ENCODE results near the gene MME. TPM values are rescaled to one million over a fixed set of nuclear protein-coding genes. Genes with fewer than 3 reads are reported as not detected.

The MME gene
- total RNA-seq, 2 experiments from 2014 or later = 0.69 to 1.8 TPM

DNA sequence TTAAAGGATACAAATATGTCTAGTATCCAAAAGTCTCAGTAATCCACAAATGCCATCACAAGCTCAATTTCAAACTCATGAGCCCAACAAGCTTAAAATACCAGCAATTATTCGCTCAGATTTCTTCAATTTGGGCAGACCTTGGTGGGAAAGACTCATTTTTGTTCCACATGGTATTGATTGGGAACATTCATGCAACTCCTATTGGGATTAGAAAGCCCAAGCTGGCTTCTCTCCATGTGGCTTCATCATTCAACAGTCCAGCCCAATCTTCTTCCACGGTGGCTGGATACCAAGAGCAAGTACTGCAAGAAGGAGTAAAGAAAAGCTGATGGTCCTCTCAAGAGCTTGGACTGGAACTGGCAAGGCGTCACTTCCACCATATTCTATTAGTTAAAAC is 147.0 kb downstream of the MME start:
- POLR2A ChIA-PET = no interaction called here

GRCh38 chr3:155228676-155229075 is 148.6 kb downstream of the MME start:
- Histone ChIP-seq H3K4me1 (ENCODE audit: insufficient read depth, low read length) (no peaks in the 10 kb centered on the region), H3K27me3 (ENCODE audit: control insufficient read depth in 1 of 2, insufficient read depth in 2 of 2, low read length in 2 of 2) (no peaks in the 10 kb centered on the region), H3K4me3 (ENCODE audit: low read length) (no peak overlapping the region), H3K9me3 (ENCODE audit: control insufficient read depth in 1 of 2, insufficient read depth in 1 of 2, low read length in 2 of 2) (peaks cover 0 to 8% of the 10 kb centered on the region in 2 experiments), H3K36me3 (ENCODE audit: insufficient read depth, low read length) (no peaks in the 10 kb centered on the region), H3K27ac (ENCODE audit: low read depth in 1 of 2, low read length in 2 of 2) (no peak overlapping the region)
- Mint-ChIP-seq H3K4me1 (ENCODE audit: low read depth) (no peaks in the 10 kb centered on the region), H3K27me3 (no peaks in the 10 kb centered on the region), H3K9me3 (no peaks in the 10 kb centered on the region), H3K4me3 (no peak overlapping the region), H3K27ac (no peak overlapping the region), H3K36me3 (ENCODE audit: low read depth) (no peaks in the 10 kb centered on the region)
- ChIA-PET CTCF (no interaction called here), POLR2A (no interaction called here)
- DNase-seq (no peak), ATAC-seq (ENCODE audit: poor library complexity) (no peak)
- intact Hi-C loops (cut with DNase I, micrococcal nuclease) = no loop called here
- TF ChIP-seq, protein P1, sequence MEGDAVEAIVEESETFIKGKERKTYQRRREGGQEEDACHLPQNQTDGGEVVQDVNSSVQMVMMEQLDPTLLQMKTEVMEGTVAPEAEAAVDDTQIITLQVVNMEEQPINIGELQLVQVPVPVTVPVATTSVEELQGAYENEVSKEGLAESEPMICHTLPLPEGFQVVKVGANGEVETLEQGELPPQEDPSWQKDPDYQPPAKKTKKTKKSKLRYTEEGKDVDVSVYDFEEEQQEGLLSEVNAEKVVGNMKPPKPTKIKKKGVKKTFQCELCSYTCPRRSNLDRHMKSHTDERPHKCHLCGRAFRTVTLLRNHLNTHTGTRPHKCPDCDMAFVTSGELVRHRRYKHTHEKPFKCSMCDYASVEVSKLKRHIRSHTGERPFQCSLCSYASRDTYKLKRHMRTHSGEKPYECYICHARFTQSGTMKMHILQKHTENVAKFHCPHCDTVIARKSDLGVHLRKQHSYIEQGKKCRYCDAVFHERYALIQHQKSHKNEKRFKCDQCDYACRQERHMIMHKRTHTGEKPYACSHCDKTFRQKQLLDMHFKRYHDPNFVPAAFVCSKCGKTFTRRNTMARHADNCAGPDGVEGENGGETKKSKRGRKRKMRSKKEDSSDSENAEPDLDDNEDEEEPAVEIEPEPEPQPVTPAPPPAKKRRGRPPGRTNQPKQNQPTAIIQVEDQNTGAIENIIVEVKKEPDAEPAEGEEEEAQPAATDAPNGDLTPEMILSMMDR (IDR thresholded peaks at IDR 0.05) = no peak

More for the DNA sequence above, 147.0 kb downstream of the MME start:
- Mint-ChIP-seq H3K36me3 (ENCODE audit: low read depth) (no peaks in the 10 kb centered on the region), H3K27ac (no peak overlapping the region), H3K9me3 (no peaks in the 10 kb centered on the region), H3K4me1 (ENCODE audit: low read depth) (no peaks in the 10 kb centered on the region), H3K27me3 (no peaks in the 10 kb centered on the region), H3K4me3 (no peak overlapping the region)
- Histone ChIP-seq H3K4me1 (ENCODE audit: insufficient read depth, low read length) (no peaks in the 10 kb centered on the region), H3K4me3 (ENCODE audit: low read length) (no peak overlapping the region), H3K36me3 (ENCODE audit: insufficient read depth, low read length) (no peaks in the 10 kb centered on the region), H3K9me3 (ENCODE audit: control insufficient read depth in 1 of 2, insufficient read depth in 1 of 2, low read length in 2 of 2) (peaks cover 0 to 8% of the 10 kb centered on the region in 2 experiments), H3K27me3 (ENCODE audit: control insufficient read depth in 1 of 2, insufficient read depth in 2 of 2, low read length in 2 of 2) (no peaks in the 10 kb centered on the region), H3K27ac (ENCODE audit: low read depth in 1 of 2, low read length in 2 of 2) (no peak overlapping the region)
- TF ChIP-seq, protein P1 (IDR thresholded peaks at IDR 0.05) = no peak
- CTCF ChIA-PET = no interaction called here
- no peak for ATAC-seq (ENCODE audit: poor library complexity)
- intact Hi-C loops (cut with DNase I, micrococcal nuclease) = no loop called here
- no peak for DNase-seq

DNA sequence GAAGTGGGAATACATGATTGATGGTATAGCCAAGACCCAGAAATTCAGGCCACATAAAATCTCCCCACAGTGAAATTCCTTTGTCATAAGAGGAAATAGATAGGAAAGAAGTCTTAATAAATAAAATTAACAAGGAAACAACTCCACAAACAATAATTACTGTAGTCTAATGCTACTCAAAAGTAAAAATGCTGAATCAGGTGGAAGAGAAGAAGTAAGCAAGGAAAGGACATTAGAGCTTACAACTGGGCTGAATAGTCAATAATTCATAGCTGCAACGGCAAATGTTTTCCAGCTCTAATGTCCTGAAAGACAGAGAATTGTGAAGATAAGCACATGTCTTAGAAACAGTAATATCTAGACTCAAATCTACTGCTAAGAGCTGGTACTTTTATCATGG is 149.0 kb downstream of the MME start:
- Mint-ChIP-seq H3K27ac (no peak overlapping the region), H3K9me3 (no peaks in the 10 kb centered on the region), H3K27me3 (no peaks in the 10 kb centered on the region), H3K36me3 (ENCODE audit: low read depth) (no peaks in the 10 kb centered on the region), H3K4me3 (no peak overlapping the region), H3K4me1 (ENCODE audit: low read depth) (no peaks in the 10 kb centered on the region)
- H3K4me3 ChIP-seq (ENCODE audit: low read length) = no peak overlapping the region
- H3K36me3 ChIP-seq (ENCODE audit: insufficient read depth, low read length) = no peaks in the 10 kb centered on the region
- H3K9me3 ChIP-seq (ENCODE audit: control insufficient read depth in 1 of 2, insufficient read depth in 1 of 2, low read length in 2 of 2) = peaks cover 0 to 8% of the 10 kb centered on the region in 2 experiments
- intact Hi-C loops (cut with DNase I, micrococcal nuclease) = no loop called here
- H3K27ac ChIP-seq (ENCODE audit: low read depth in 1 of 2, low read length in 2 of 2) = no peak overlapping the region
- H3K27me3 ChIP-seq (ENCODE audit: control insufficient read depth in 1 of 2, insufficient read depth in 2 of 2, low read length in 2 of 2) = no peaks in the 10 kb centered on the region
- ATAC-seq (ENCODE audit: poor library complexity) (no peak), DNase-seq (no peak)
- TF ChIP-seq, protein P1 (IDR thresholded peaks at IDR 0.05) = no peak
- POLR2A ChIA-PET = no interaction called here
- CTCF ChIA-PET = no interaction called here
- H3K4me1 ChIP-seq (ENCODE audit: insufficient read depth, low read length) = no peaks in the 10 kb centered on the region
